ENCODE results near the gene NSUN3. TPM values are rescaled to one million over a fixed set of nuclear protein-coding genes. Genes with fewer than 3 reads are reported as not detected.

The NSUN3 gene
- total and polyA plus RNA-seq, 10 of the 15 experiments (the other 5 are each of a cell fraction or from before 2014, with no cell fraction given), result 9.1 to 20.3 (median 11.7) TPM

DNA sequence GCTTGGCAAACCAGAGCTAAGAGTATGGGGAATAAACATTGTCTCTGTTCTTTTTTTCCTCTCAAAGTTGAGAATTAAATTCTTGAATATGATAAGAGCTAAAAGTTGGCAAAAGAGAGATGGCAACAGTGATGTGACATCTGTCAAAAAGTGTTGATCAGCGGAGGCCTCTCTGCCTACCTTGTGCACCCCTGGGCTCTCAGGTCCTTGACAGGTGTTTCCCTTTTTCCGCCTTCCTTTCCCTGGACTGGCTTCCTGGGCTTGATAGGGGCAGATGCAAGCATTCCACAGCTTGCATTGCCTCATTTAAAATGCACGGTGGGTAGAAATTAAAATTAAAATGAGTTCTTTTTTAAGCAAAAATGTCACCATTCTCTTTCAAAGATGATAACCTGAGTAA lies 84.2 kb downstream of the NSUN3 start:
- H3K4me2 ChIP-seq (ENCODE audit: control insufficient read depth, insufficient read depth), result no peak overlapping the region
- no peaks in the 10 kb centered on the region for H3K36me3 ChIP-seq (ENCODE audit: control insufficient read depth in 2 of 2, insufficient read depth in 2 of 2, low read length in 1 of 2)
- ChIA-PET CTCF (no interaction called here), RAD21 (ENCODE audit: unreplicated experiment) (no interaction called here), SMC1A (ENCODE audit: uncharacterized antibody, unreplicated experiment) (no interaction called here), POLR2A (no interaction called here)
- DNase-seq (ENCODE audit: low read depth, low spot score), result no peak
- in situ Hi-C loops (cut with MboI) (no loop called here), intact Hi-C loops (cut with micrococcal nuclease; ENCODE audit: unreplicated experiment) (no loop called here)
- H3K4me3 ChIP-seq, result no peak overlapping the region
- no TSS peak for BruUV-seq (replicated peaks)
- no peak for ATAC-seq
- H3K9me3 ChIP-seq (replicated peaks; ENCODE audit: control insufficient read depth, insufficient read depth, low read length), result no peaks in the 10 kb centered on the region
- H3K27me3 ChIP-seq (replicated peaks in 1 of 2; ENCODE audit: control insufficient read depth in 2 of 2, insufficient read depth in 2 of 2, low read length in 1 of 2), result no peaks in the 10 kb centered on the region
- no peaks in the 10 kb centered on the region for H4K20me1 ChIP-seq (ENCODE audit: control insufficient read depth, insufficient read depth)
- WGBS (ENCODE audit: insufficient coverage, insufficient replicate concordance, low lambda C conversion rate, missing lambda C conversion rate), result 38% methylated on average over 3 of the region's 3 CpGs
- no peak overlapping the region for H2AFZ ChIP-seq (ENCODE audit: control insufficient read depth, low read depth, low read length)
- H3K79me2 ChIP-seq (ENCODE audit: control insufficient read depth, insufficient read depth, low read length), result no peaks in the 10 kb centered on the region
- no peak overlapping the region for H3K27ac ChIP-seq (ENCODE audit: control insufficient read depth, insufficient read depth)
- TF ChIP-seq CHD4 (IDR thresholded peaks at IDR 0.05) (no peak), EP300 (IDR thresholded peaks at IDR 0.05; ENCODE audit: borderline replicate concordance in 1 of 2, control insufficient read depth in 1 of 2, low read depth in 2 of 2, low read length in 2 of 2) (no peak), IKZF1 (conservative IDR thresholded peaks at IDR 0.05) (no peak), RBBP5 (conservative IDR thresholded peaks at IDR 0.05) (no peak), BHLHE40 (IDR thresholded peaks at IDR 0.05; ENCODE audit: borderline replicate concordance in 1 of 2, low read depth in 2 of 2, low read length in 1 of 2) (no peak), ETV6 (conservative IDR thresholded peaks at IDR 0.05 in 1 of 2, IDR thresholded peaks at IDR 0.05 in 1 of 2; ENCODE audit: borderline replicate concordance in 1 of 2, low read depth in 1 of 2) (no peak), PML (IDR thresholded peaks at IDR 0.05; ENCODE audit: low read length) (no peak), SUPT20H (IDR thresholded peaks at IDR 0.05; ENCODE audit: borderline replicate concordance, control insufficient read depth, low read depth, low read length) (no peak), SMARCA5 (IDR thresholded peaks at IDR 0.05) (no peak)
- H3K4me1 ChIP-seq (ENCODE audit: control insufficient read depth, insufficient read depth, low read length), result no peaks in the 10 kb centered on the region
- no peak for FAIRE-seq
- no peak overlapping the region for H3K9ac ChIP-seq (ENCODE audit: control insufficient read depth, insufficient read depth, low read length)
